GM12891 (cell line): ENCODE results near the gene CNGA3.

Source experiments
- POLR2A ChIP-seq: IDR thresholded peaks from 2 replicates; pipeline ENCODE4 v1.6.1; 2011; ENCODE audit warnings: low read depth, low read length, control low read depth
- POLR2AphosphoS5 ChIP-seq: IDR thresholded peaks from 2 replicates; pipeline ENCODE4 v1.6.1; 2011; ENCODE audit warnings: low read depth, low read length, control low read depth
- TAF1 ChIP-seq: IDR thresholded peaks from 2 replicates; pipeline ENCODE4 v1.6.1; 2011; ENCODE audit warnings: low read depth, low read length, control low read depth

GRCh38 chr2:98445177-98445682 lies 99.0 kb downstream of the CNGA3 start:
- TF ChIP-seq POLR2A, result no peak
- no peak for TF ChIP-seq POLR2AphosphoS5
- no peak for TF ChIP-seq TAF1
